HCT116 (cell line): ENCODE measurements around the gene OR7A10. TPM values are rescaled to one million over a fixed set of nuclear protein-coding genes. Genes with fewer than 3 reads are reported as not detected.

Source experiments
- ATAC-seq: fragments of 200-7000 bp; cut with Tn5 transposase; 2 replicates; pipeline ENCODE4 v1.9.1; 2020; ENCODE audit warnings: mild to moderate bottlenecking, moderate library complexity
- BruUV-seq: library from RNA; stranded (reverse); fragments of 400-500 nt; replicated peaks from 2 replicates; lab custom pipeline; 2021; lab: Mats Ljungman, UMichigan
- CTCF ChIA-PET: fragments of 300-600 bp; sonication (Branson Sonifier 250); formaldehyde crosslinking; loops from one replicate; lab custom pipeline; 2021; ENCODE audit warnings: antibody characterized with exemption; lab: Charles Lee
- POLR2A ChIA-PET: fragments of 300-600, 350-600 bp; sonication (Branson Sonifier 250); formaldehyde crosslinking; loops from one replicate; lab custom pipeline; 2021; ENCODE audit warnings: antibody characterized with exemption; lab: Charles Lee
- RAD21 ChIA-PET, 2 experiments: fragments of 300-600 bp; sonication (Branson Sonifier 250); formaldehyde crosslinking; loops; one replicate each; lab custom pipeline; 2023; ENCODE audit warnings: low total read pairs in 2 of 2; ENCODE audit not compliant: uncharacterized antibody in 2 of 2, unreplicated experiment in 2 of 2, low non-redundant PET in 1 of 2; lab: Charles Lee
- DNase-seq: peaks from one replicate; pipeline ENCODE4 v3.0.0-alpha.2; 2010; ENCODE audit warnings: low read depth, low spot score
- H2AFZ ChIP-seq: fragments of 200-600 bp; shearing (Covaris generic), sonication (generic); 2 replicates; pipeline ENCODE4 v1.6.1; 2017; ENCODE audit warnings: low read depth, mixed run types, mixed read lengths, antibody characterized with exemption, low read length; ENCODE audit not compliant: poor library complexity, severe bottlenecking
- H3K27ac ChIP-seq: 2 replicates; pipeline ENCODE4 v1.5.1; 2012; ENCODE audit warnings: low read depth, low read length
- H3K27me3 ChIP-seq: fragments of 200-600 bp; sonication (generic); 2 replicates; pipeline ENCODE4 v1.6.1; 2016; ENCODE audit warnings: mixed run types, low read length, mixed read lengths; ENCODE audit not compliant: insufficient read depth
- H3K36me3 ChIP-seq, 2 experiments: fragments of 200-500 bp in 1 of 2; fragments of 200-600 bp in 1 of 2; sonication (Bioruptor generic) in 1 of 2; sonication (generic) in 1 of 2; 2 replicates each; pipeline versions ENCODE4 v1.5.1 to v1.6.1; 2014 to 2016; ENCODE audit warnings: low read length in 2 of 2, inconsistent platforms in 1 of 2, mixed read lengths in 1 of 2, mixed run types in 1 of 2; ENCODE audit not compliant: insufficient read depth in 2 of 2, control insufficient read depth in 1 of 2
- H3K4me1 ChIP-seq, 2 experiments: fragments of 200-600 bp in 1 of 2; sonication (generic) in 1 of 2; 2 replicates each; pipeline versions ENCODE4 v1.5.1 to v1.6.1; 2012 to 2017; ENCODE audit warnings: low read length in 2 of 2, inconsistent platforms in 1 of 2, mild to moderate bottlenecking in 1 of 2, mixed read lengths in 1 of 2, mixed run types in 1 of 2, moderate library complexity in 1 of 2; ENCODE audit not compliant: insufficient read depth in 2 of 2, control insufficient read depth in 1 of 2
- H3K4me2 ChIP-seq: fragments of 200-600 bp; sonication (generic); 2 replicates; pipeline ENCODE4 v1.6.1; 2017; ENCODE audit warnings: mixed run types, low read length, mixed read lengths
- H3K4me3 ChIP-seq, 2 experiments: fragments of 200-600 bp in 1 of 2; sonication (generic) in 1 of 2; replicated peaks in 1 of 2; 2 replicates each; pipeline ENCODE4 v1.5.1; 2011 to 2016; ENCODE audit warnings: low read length in 2 of 2, control low read depth in 1 of 2, low read depth in 1 of 2, mild to moderate bottlenecking in 1 of 2, mixed read lengths in 1 of 2, mixed run types in 1 of 2
- H3K79me2 ChIP-seq: fragments of 200-600 bp; sonication (generic); 2 replicates; pipeline ENCODE4 v1.6.1; 2017; ENCODE audit warnings: mild to moderate bottlenecking, mixed run types, low read length, moderate library complexity, mixed read lengths; ENCODE audit not compliant: insufficient read depth
- H3K9ac ChIP-seq: fragments of 200-600 bp; sonication (generic); 2 replicates; pipeline ENCODE4 v1.6.1; 2016; ENCODE audit warnings: low read length, mixed read lengths
- H3K9me2 ChIP-seq: fragments of 200-600 bp; sonication (generic), shearing (Covaris generic); 2 replicates; pipeline ENCODE4 v1.6.1; 2017; ENCODE audit warnings: mixed run types, mild to moderate bottlenecking, moderate library complexity; ENCODE audit not compliant: insufficient read depth
- H3K9me3 ChIP-seq, 2 experiments: fragments of 200-500 bp in 1 of 2; fragments of 200-600 bp in 1 of 2; sonication (Bioruptor generic) in 1 of 2; sonication (generic) in 1 of 2; 2 replicates each; pipeline ENCODE4 v1.6.1; 2014 to 2017; ENCODE audit warnings: low read length in 2 of 2, mixed read lengths in 2 of 2, inconsistent platforms in 1 of 2, low read depth in 1 of 2, mild to moderate bottlenecking in 1 of 2, mixed run types in 1 of 2, moderate library complexity in 1 of 2; ENCODE audit not compliant: control insufficient read depth in 1 of 2, insufficient read depth in 1 of 2
- H4K20me1 ChIP-seq: fragments of 200-600 bp; sonication (generic), shearing (Covaris generic); 2 replicates; pipeline ENCODE4 v1.6.1; 2017; ENCODE audit warnings: mixed run types, mild to moderate bottlenecking, moderate library complexity; ENCODE audit not compliant: insufficient read depth
- CBX3 ChIP-seq: IDR thresholded peaks from 2 replicates; pipeline ENCODE4 v1.6.1; 2012; ENCODE audit warnings: low read depth
- CTCF ChIP-seq, 3 experiments: fragments of 200-600 bp in 1 of 3; sonication (generic) in 1 of 3; IDR thresholded peaks in 2 of 3; conservative IDR thresholded peaks in 1 of 3; 2 replicates each; pipeline ENCODE4 v1.5.1; 2012 to 2017; ENCODE audit warnings: low read depth in 2 of 3, low read length in 2 of 3, antibody characterized with exemption in 1 of 3, borderline replicate concordance in 1 of 3, control low read depth in 1 of 3, mild to moderate bottlenecking in 1 of 3, mixed read lengths in 1 of 3, mixed run types in 1 of 3, moderate library complexity in 1 of 3; ENCODE audit not compliant: insufficient read depth in 1 of 3
- EGR1 ChIP-seq: IDR thresholded peaks from 2 replicates; pipeline ENCODE4 v1.6.1; 2012; ENCODE audit warnings: low read depth
- EZH2 ChIP-seq: fragments of 200-600 bp; sonication (generic); IDR thresholded peaks from 2 replicates; pipeline ENCODE4 v1.6.1; 2017; ENCODE audit warnings: antibody characterized with exemption, mixed run types
- EZH2phosphoT487 ChIP-seq: fragments of 200-600 bp; IDR thresholded peaks from 2 replicates; pipeline ENCODE4 v1.6.1; 2018; ENCODE audit warnings: antibody characterized with exemption, borderline replicate concordance
- FOSL1 ChIP-seq: IDR thresholded peaks from 2 replicates; pipeline ENCODE4 v1.6.1; 2012; ENCODE audit warnings: low read depth
- JUND ChIP-seq: IDR thresholded peaks from 2 replicates; pipeline ENCODE4 v1.6.1; 2012
- MAX ChIP-seq: IDR thresholded peaks from 2 replicates; pipeline ENCODE4 v1.6.1; 2012
- POLR2A ChIP-seq: IDR thresholded peaks from 2 replicates; pipeline ENCODE4 v1.7.0; 2011; ENCODE audit warnings: borderline replicate concordance; ENCODE audit not compliant: insufficient read depth, insufficient read length; ENCODE audit errors: extremely low read depth
- RAD21 ChIP-seq: IDR thresholded peaks from 2 replicates; pipeline ENCODE4 v1.6.1; 2012; ENCODE audit warnings: low read depth, mild to moderate bottlenecking
- SP1 ChIP-seq: IDR thresholded peaks from 2 replicates; pipeline ENCODE4 v1.6.1; 2012; ENCODE audit warnings: low read depth
- TCF7L2 ChIP-seq: IDR thresholded peaks from 2 replicates; pipeline ENCODE4 v1.7.0; 2011; ENCODE audit warnings: borderline replicate concordance, inconsistent platforms; ENCODE audit not compliant: insufficient read depth, insufficient read length; ENCODE audit errors: extremely low read depth
- YY1 ChIP-seq: IDR thresholded peaks from 2 replicates; pipeline ENCODE4 v1.6.1; 2011; ENCODE audit warnings: low read length, low read depth, moderate library complexity, mild to moderate bottlenecking; ENCODE audit not compliant: insufficient replicate concordance; ENCODE audit errors: extremely low read depth
- ZBTB33 ChIP-seq: IDR thresholded peaks from 2 replicates; pipeline ENCODE4 v1.6.1; 2011; ENCODE audit warnings: mild to moderate bottlenecking, low read length, moderate library complexity; ENCODE audit not compliant: insufficient replicate concordance; ENCODE audit errors: extremely low read depth
- ZFX ChIP-seq: fragments of 450-650 bp; IDR thresholded peaks from 2 replicates; pipeline ENCODE4 v1.6.1; 2017
- intact Hi-C: fragments of 100-400 bp; cut with micrococcal nuclease; formaldehyde crosslinking; loops from 2 replicates; pipeline ENCODE4 v1.10.0; 2022
- total RNA-seq: library from RNA; stranded (reverse); gene quantifications from one replicate; pipeline ENCODE4 v1.2.1, GENCODE V29; 2021; ENCODE audit not compliant: unreplicated experiment

Gene OR7A10
- total RNA-seq, 1 experiment from 2014 or later = not detected

- Histone ChIP-seq H3K27ac (no peak overlapping the region), H3K9ac (no peak overlapping the region), H3K4me3 (no peak overlapping the region), H4K20me1 (no peaks in the 10 kb centered on the region), H3K4me2 (no peak overlapping the region), H2AFZ (no peak overlapping the region), H3K4me1 (no peaks in the 10 kb centered on the region), H3K36me3 (no peaks in the 10 kb centered on the region), H3K79me2 (no peaks in the 10 kb centered on the region), H3K27me3 (peaks cover 40% of the 10 kb centered on the region), H3K9me3 (no peaks in the 10 kb centered on the region), H3K9me2 (no peaks in the 10 kb centered on the region)
- ATAC-seq = no peak
- no TSS peak for BruUV-seq
- ChIA-PET POLR2A (no interaction called here), CTCF (no interaction called here), RAD21 (no interaction called here)
- TF ChIP-seq RAD21 (no peak), MAX (no peak), TCF7L2 (no peak), ZFX (no peak), ZBTB33 (no peak), CTCF (IDR thresholded peaks at IDR 0.05 in 2 of 3, conservative IDR thresholded peaks at IDR 0.05 in 1 of 3; ENCODE audit: borderline replicate concordance in 1 of 3, insufficient read depth in 1 of 3, low read depth in 2 of 3, low read length in 2 of 3) (no peak), CBX3 (no peak), EZH2 (no peak), JUND (no peak), FOSL1 (no peak), SP1 (no peak), EZH2phosphoT487 (no peak), POLR2A (no peak), EGR1 (no peak), YY1 (no peak)
- no peak for DNase-seq
- intact Hi-C loops = no loop called here
Observed at GRCh38 chr19:14826006-14826405, 22.7 kb downstream of the OR7A10 start.
